Hepatocyte (in vitro differentiated cells): Measurements from ENCODE around the gene DHX57. TPM values are rescaled to one million over a fixed set of nuclear protein-coding genes. Genes with fewer than 3 reads are reported as not detected.

Experiments used
- DNase-seq: peaks from one replicate; pipeline ENCODE4 v3.0.0-alpha.2; 2016; ENCODE audit warnings: low spot score
- H2AFZ ChIP-seq: fragments of 200-600 bp; sonication (generic); 2 replicates; pipeline ENCODE4 v1.6.0; 2016; ENCODE audit warnings: antibody characterized with exemption, mild to moderate bottlenecking
- H3K27ac ChIP-seq: fragments of 200-600 bp; sonication (generic); 2 replicates; pipeline ENCODE4 v1.5.1; 2016; ENCODE audit warnings: mild to moderate bottlenecking
- H3K27me3 ChIP-seq: fragments of 200-600 bp; sonication (generic); 2 replicates; pipeline ENCODE4 v1.6.1; 2016
- H3K36me3 ChIP-seq: fragments of 200-600 bp; sonication (generic); replicated peaks from 2 replicates; pipeline ENCODE4 v1.5.1; 2016; ENCODE audit warnings: low read depth; ENCODE audit not compliant: insufficient read depth
- H3K4me1 ChIP-seq: fragments of 200-600 bp; sonication (generic); 2 replicates; pipeline ENCODE4 v1.5.1; 2016; ENCODE audit warnings: mild to moderate bottlenecking, moderate library complexity; ENCODE audit not compliant: insufficient read depth
- H3K4me2 ChIP-seq: fragments of 200-600 bp; sonication (generic); 2 replicates; pipeline ENCODE4 v1.6.0; 2016
- H3K4me3 ChIP-seq: fragments of 200-600 bp; sonication (generic); 2 replicates; pipeline ENCODE4 v1.5.1; 2016; ENCODE audit warnings: mild to moderate bottlenecking
- H3K79me2 ChIP-seq: fragments of 200-600 bp; sonication (generic); 2 replicates; pipeline ENCODE4 v1.6.0; 2017; ENCODE audit warnings: mild to moderate bottlenecking
- H3K9me2 ChIP-seq: fragments of 200-600 bp; sonication (generic); replicated peaks from 2 replicates; pipeline ENCODE4 v1.6.0; 2017; ENCODE audit warnings: mild to moderate bottlenecking; ENCODE audit not compliant: insufficient read depth
- H3K9me3 ChIP-seq: fragments of 200-600 bp; sonication (generic); 2 replicates; pipeline ENCODE4 v1.5.1; 2016; ENCODE audit warnings: low read depth, mild to moderate bottlenecking
- H4K20me1 ChIP-seq: fragments of 200-600 bp; sonication (generic); 2 replicates; pipeline ENCODE4 v1.6.0; 2016; ENCODE audit warnings: mild to moderate bottlenecking; ENCODE audit not compliant: insufficient read depth, poor library complexity, severe bottlenecking
- CTCF ChIP-seq: fragments of 200-600 bp; sonication (generic); IDR thresholded peaks from 2 replicates; pipeline ENCODE4 v1.5.1; 2016; ENCODE audit warnings: antibody characterized with exemption, mild to moderate bottlenecking; ENCODE audit not compliant: poor library complexity
- EZH2 ChIP-seq: fragments of 200-600 bp; sonication (generic); IDR thresholded peaks from 2 replicates; pipeline ENCODE4 v1.6.1; 2016; ENCODE audit warnings: antibody characterized with exemption, mild to moderate bottlenecking, borderline replicate concordance
- EZH2phosphoT487 ChIP-seq: fragments of 200-600 bp; sonication (generic); IDR thresholded peaks from one replicate; pipeline ENCODE4 v1.6.1; 2018; ENCODE audit warnings: antibody characterized with exemption, mild to moderate bottlenecking, low read depth, moderate library complexity; ENCODE audit not compliant: unreplicated experiment, severe bottlenecking
- WGBS: methylation state at CpG from one replicate; pipeline ENCODE4 v1.1.6; 2016; ENCODE audit warnings: low lambda C conversion rate; ENCODE audit errors: missing lambda C conversion rate; 5-methylcytosine and 5-hydroxymethylcytosine counted together
- polyA plus RNA-seq: library from polyadenylated mRNA; unstranded; fragments of >200 nt; fragmentation: Nextera tagmentation; extraction: Ambion mirVana; gene quantifications from 2 replicates; pipeline ENCODE4 v1.2.1, GENCODE V29; 2016
- total RNA-seq: library from RNA; depleted of rRNA; stranded (reverse); fragments of >200 nt; gene quantifications from 2 replicates; pipeline ENCODE4 v1.2.3, GENCODE V29; 2014

DHX57 gene
- total and polyA plus RNA-seq, 2 experiments from 2014 or later: 7.0 to 19.4 TPM

DNA sequence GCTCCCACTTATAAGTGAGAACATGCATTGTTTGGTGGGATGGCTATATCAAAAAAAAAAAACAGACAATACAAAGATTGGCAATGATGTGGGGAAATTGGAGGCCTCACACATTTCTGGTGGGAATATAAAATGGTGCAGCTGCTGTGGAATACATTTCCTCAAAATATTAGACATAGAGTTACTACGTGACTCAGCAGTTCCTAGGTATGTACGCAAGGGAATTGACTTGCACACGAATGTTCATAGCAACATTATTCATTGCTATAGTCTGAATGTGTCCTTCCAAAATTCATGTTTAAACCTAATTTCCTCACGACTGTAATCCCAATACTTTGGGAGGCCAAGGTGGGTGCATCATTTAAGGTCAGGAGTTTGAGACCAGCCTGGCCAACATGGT is 11.6 kb upstream of the DHX57 start:
- no peak overlapping the region for H3K27ac ChIP-seq
- H4K20me1 ChIP-seq: no peaks in the 10 kb centered on the region
- no peaks in the 10 kb centered on the region for H3K9me2 ChIP-seq
- DNase-seq: no peak
- no peak overlapping the region for H3K4me2 ChIP-seq
- H3K36me3 ChIP-seq: no peaks in the 10 kb centered on the region
- no peaks in the 10 kb centered on the region for H3K4me1 ChIP-seq
- 97% methylated on average over 4 of the region's 4 CpGs for WGBS
- H2AFZ ChIP-seq: no peak overlapping the region
- H3K27me3 ChIP-seq: no peaks in the 10 kb centered on the region
- TF ChIP-seq EZH2 (no peak), CTCF (no peak), EZH2phosphoT487 (no peak)
- no peaks in the 10 kb centered on the region for H3K79me2 ChIP-seq
- H3K4me3 ChIP-seq: no peak overlapping the region
- no peaks in the 10 kb centered on the region for H3K9me3 ChIP-seq

DNA sequence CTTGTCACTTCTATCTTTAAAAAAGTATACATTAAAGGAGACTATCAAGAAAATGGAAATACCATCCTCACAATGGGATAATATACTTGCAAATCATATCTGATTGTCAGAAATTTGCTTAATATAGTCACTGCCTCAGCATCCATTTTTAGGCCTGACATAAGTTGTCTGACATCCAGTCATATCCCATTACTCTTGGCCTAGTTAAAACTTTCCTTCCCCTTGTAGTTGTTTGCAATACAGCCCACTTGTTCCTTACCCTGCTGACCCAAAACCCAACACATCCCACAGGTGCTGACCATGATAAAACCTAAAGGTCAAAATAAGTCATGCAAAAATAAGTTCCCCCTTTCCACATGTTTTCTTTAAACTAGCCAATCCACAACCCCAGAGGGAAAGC is 10.3 kb upstream of the DHX57 start:
- H3K9me2 ChIP-seq: no peaks in the 10 kb centered on the region
- H3K4me2 ChIP-seq: no peak overlapping the region
- H3K27me3 ChIP-seq: no peaks in the 10 kb centered on the region
- no peaks in the 10 kb centered on the region for H3K36me3 ChIP-seq
- H3K9me3 ChIP-seq: no peaks in the 10 kb centered on the region
- H4K20me1 ChIP-seq: no peaks in the 10 kb centered on the region
- H2AFZ ChIP-seq: no peak overlapping the region
- H3K4me1 ChIP-seq: no peaks in the 10 kb centered on the region
- TF ChIP-seq EZH2 (no peak), CTCF (no peak), EZH2phosphoT487 (no peak)
- no peak for DNase-seq
- no peak overlapping the region for H3K27ac ChIP-seq
- no peaks in the 10 kb centered on the region for H3K79me2 ChIP-seq
- no peak overlapping the region for H3K4me3 ChIP-seq

GRCh38 chr2:38876407-38876806 is 673 bp upstream of the DHX57 start:
- peak overlapping the region; percentile 68 for H3K4me3 ChIP-seq
- H3K9me3 ChIP-seq: no peaks in the 10 kb centered on the region
- peaks cover 9% of the 10 kb centered on the region for H3K4me1 ChIP-seq
- H3K27ac ChIP-seq: no peak overlapping the region
- peak overlapping the region; percentile 89 for H3K4me2 ChIP-seq
- H4K20me1 ChIP-seq: no peaks in the 10 kb centered on the region
- no peak for DNase-seq
- H3K9me2 ChIP-seq: no peaks in the 10 kb centered on the region
- H3K79me2 ChIP-seq: peaks cover 39% of the 10 kb centered on the region
- H3K36me3 ChIP-seq: no peaks in the 10 kb centered on the region
- no peaks in the 10 kb centered on the region for H3K27me3 ChIP-seq
- WGBS: 26% methylated on average over 10 of the region's 10 CpGs
- peak overlapping the region; percentile 85 for H2AFZ ChIP-seq
- TF ChIP-seq CTCF: no peak
- no peak for TF ChIP-seq EZH2
- TF ChIP-seq EZH2phosphoT487: no peak

GRCh38 chr2:38875227-38875575 is 533 bp downstream of the DHX57 start:
- Histone ChIP-seq H3K4me1 (peaks cover 9% of the 10 kb centered on the region), H3K9me3 (no peaks in the 10 kb centered on the region), H3K36me3 (no peaks in the 10 kb centered on the region), H3K9me2 (no peaks in the 10 kb centered on the region), H3K27me3 (no peaks in the 10 kb centered on the region), H3K79me2 (peaks cover 47% of the 10 kb centered on the region), H3K4me2 (peak overlapping the region; percentile 89), H3K4me3 (peak overlapping the region; percentile 68), H2AFZ (peak overlapping the region; percentile 85), H3K27ac (peak overlapping the region; percentile 72), H4K20me1 (no peaks in the 10 kb centered on the region)
- no peak for DNase-seq
- 2% methylated on average over 10 of the region's 10 CpGs for WGBS
- TF ChIP-seq EZH2phosphoT487: no peak
- no peak for TF ChIP-seq EZH2
- no peak for TF ChIP-seq CTCF
